SK-N-SH treated with all-trans-retinoic acid at 6 μM for 48 hours (cell line): Measurements from ENCODE around the gene PPP1R14D.

ENCODE experiments used
- ATAC-seq: fragments of 200-7000 bp; cut with Tn5 transposase; 3 replicates; pipeline ENCODE4 v1.9.1; 2020; ENCODE audit warnings: mild to moderate bottlenecking, moderate library complexity
- ARNTL ChIP-seq: fragments of 450-650 bp; formaldehyde crosslinking; IDR thresholded peaks from 2 replicates; pipeline ENCODE4 v1.5.0; 2020; ENCODE audit warnings: low read depth, mild to moderate bottlenecking, moderate library complexity, borderline replicate concordance
- BACH2 ChIP-seq: fragments of 250-450 bp; sonication (Bioruptor Pico); IDR thresholded peaks from 2 replicates; pipeline ENCODE4 v1.9.0; 2021; ENCODE audit warnings: mild to moderate bottlenecking, borderline replicate concordance
- CSDC2 ChIP-seq: fragments of 250-450 bp; sonication (Bioruptor Pico); IDR thresholded peaks from 2 replicates; pipeline ENCODE4 v1.5.0; 2020; ENCODE audit warnings: mild to moderate bottlenecking, moderate library complexity
- GLIS3 ChIP-seq: fragments of 250-450 bp; sonication (Bioruptor Pico); IDR thresholded peaks from 2 replicates; pipeline ENCODE4 v1.5.0; 2020; ENCODE audit warnings: mild to moderate bottlenecking, moderate library complexity
- OSR1 ChIP-seq: fragments of 250-450 bp; sonication (Bioruptor Pico); IDR thresholded peaks from 2 replicates; pipeline ENCODE4 v1.8.0; 2022; ENCODE audit warnings: moderate library complexity, mild to moderate bottlenecking, inconsistent platforms
- PPARA ChIP-seq: fragments of 250-450 bp; sonication (Bioruptor Pico); IDR thresholded peaks from 2 replicates; pipeline ENCODE4 v1.5.0; 2020; ENCODE audit warnings: mild to moderate bottlenecking, borderline replicate concordance
- RARB ChIP-seq: fragments of 250-450 bp; sonication (Bioruptor Pico); IDR thresholded peaks from 2 replicates; pipeline ENCODE4 v1.8.0; 2021; ENCODE audit warnings: mild to moderate bottlenecking, moderate library complexity
- SNAI2 ChIP-seq: fragments of 250-450 bp; sonication (Bioruptor Pico); IDR thresholded peaks from 2 replicates; pipeline ENCODE4 v1.5.0; 2020; ENCODE audit warnings: mild to moderate bottlenecking, moderate library complexity
- TCF4 ChIP-seq: fragments of 250-450 bp; sonication (Bioruptor Pico); IDR thresholded peaks from 2 replicates; pipeline ENCODE4 v1.8.0; 2021; ENCODE audit warnings: mild to moderate bottlenecking, moderate library complexity, borderline replicate concordance
- TOX ChIP-seq: fragments of 250-450 bp; sonication (Bioruptor Pico); IDR thresholded peaks from 2 replicates; pipeline ENCODE4 v1.8.0; 2021; ENCODE audit warnings: mild to moderate bottlenecking, moderate library complexity, borderline replicate concordance
- ZC3H10 ChIP-seq: fragments of 250-450 bp; sonication (Bioruptor Pico); IDR thresholded peaks from 2 replicates; pipeline ENCODE4 v1.5.1; 2021; ENCODE audit warnings: mild to moderate bottlenecking, moderate library complexity
- ZFP3 ChIP-seq: fragments of 250-450 bp; sonication (Bioruptor Pico); IDR thresholded peaks from 2 replicates; pipeline ENCODE4 v1.5.0; 2020; ENCODE audit warnings: mild to moderate bottlenecking, moderate library complexity
- ZFP30 ChIP-seq: fragments of 450-650 bp; formaldehyde crosslinking; IDR thresholded peaks from 2 replicates; pipeline ENCODE4 v1.5.0; 2022; ENCODE audit warnings: mild to moderate bottlenecking, moderate library complexity
- ZNF565 ChIP-seq: fragments of 450-650 bp; formaldehyde crosslinking; conservative IDR thresholded peaks from 2 replicates; pipeline ENCODE4 v1.5.0; 2020; ENCODE audit warnings: low read depth, mild to moderate bottlenecking, moderate library complexity
- ZNF70 ChIP-seq: fragments of 450-650 bp; formaldehyde crosslinking; IDR thresholded peaks from 2 replicates; pipeline ENCODE4 v1.5.0; 2020; ENCODE audit warnings: mild to moderate bottlenecking, moderate library complexity
- ZNF8 ChIP-seq: fragments of 450-650 bp; formaldehyde crosslinking; IDR thresholded peaks from 2 replicates; pipeline ENCODE4 v1.5.0; 2020; ENCODE audit warnings: mild to moderate bottlenecking, moderate library complexity
- TF ChIP-seq, protein P1 (sequence below): fragments of 250-450 bp; sonication (Bioruptor Pico); IDR thresholded peaks from 2 replicates; pipeline ENCODE4 v1.8.0; 2021; ENCODE audit warnings: low read depth, mild to moderate bottlenecking, moderate library complexity, borderline replicate concordance
- TF ChIP-seq, protein P2 (sequence below): fragments of 250-450 bp; sonication (Bioruptor Pico); IDR thresholded peaks from 2 replicates; pipeline ENCODE4 v1.5.0; 2020; ENCODE audit warnings: mild to moderate bottlenecking, moderate library complexity
- TF ChIP-seq, protein P3 (sequence below): fragments of 250-450 bp; sonication (Bioruptor Pico); IDR thresholded peaks from 2 replicates; pipeline ENCODE4 v1.8.0; 2020; ENCODE audit warnings: mild to moderate bottlenecking, moderate library complexity, borderline replicate concordance
- TF ChIP-seq, protein P4 (sequence below): fragments of 250-450 bp; sonication (Bioruptor Pico); IDR thresholded peaks from 2 replicates; pipeline ENCODE4 v1.5.1; 2021; ENCODE audit warnings: mild to moderate bottlenecking, moderate library complexity
- TF ChIP-seq, protein P5 (sequence below): fragments of 250-450 bp; sonication (Bioruptor Pico); IDR thresholded peaks from 2 replicates; pipeline ENCODE4 v1.5.1; 2020; ENCODE audit warnings: low read depth, mild to moderate bottlenecking, moderate library complexity

The PPP1R14D gene

DNA sequence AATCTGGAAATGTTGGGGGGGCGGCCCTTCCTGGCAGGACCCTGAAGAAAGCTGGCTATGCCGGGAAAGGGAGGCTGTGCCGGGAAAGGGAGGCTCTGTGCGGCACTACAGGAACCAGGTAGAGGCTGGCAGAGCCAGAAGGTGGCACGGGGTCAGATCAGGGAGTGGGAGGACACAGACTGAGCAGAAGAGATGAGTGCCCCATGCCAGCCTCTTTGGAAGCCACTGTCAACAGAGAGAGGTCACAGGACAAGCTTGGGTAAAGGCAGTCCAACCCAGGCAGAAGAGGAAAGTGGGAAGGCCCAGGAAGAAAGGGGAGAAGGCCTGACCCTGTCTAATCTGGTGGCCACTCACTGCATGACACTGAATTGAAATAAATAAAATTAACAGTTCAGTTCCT lies 57.3 kb downstream of the PPP1R14D start (continued):
- TF ChIP-seq, protein P1, sequence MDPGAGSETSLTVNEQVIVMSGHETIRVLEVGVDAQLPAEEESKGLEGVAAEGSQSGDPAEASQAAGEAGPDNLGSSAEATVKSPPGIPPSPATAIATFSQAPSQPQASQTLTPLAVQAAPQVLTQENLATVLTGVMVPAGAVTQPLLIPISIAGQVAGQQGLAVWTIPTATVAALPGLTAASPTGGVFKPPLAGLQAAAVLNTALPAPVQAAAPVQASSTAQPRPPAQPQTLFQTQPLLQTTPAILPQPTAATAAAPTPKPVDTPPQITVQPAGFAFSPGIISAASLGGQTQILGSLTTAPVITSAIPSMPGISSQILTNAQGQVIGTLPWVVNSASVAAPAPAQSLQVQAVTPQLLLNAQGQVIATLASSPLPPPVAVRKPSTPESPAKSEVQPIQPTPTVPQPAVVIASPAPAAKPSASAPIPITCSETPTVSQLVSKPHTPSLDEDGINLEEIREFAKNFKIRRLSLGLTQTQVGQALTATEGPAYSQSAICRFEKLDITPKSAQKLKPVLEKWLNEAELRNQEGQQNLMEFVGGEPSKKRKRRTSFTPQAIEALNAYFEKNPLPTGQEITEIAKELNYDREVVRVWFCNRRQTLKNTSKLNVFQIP: no peak
- no peak for TF ChIP-seq TCF4 (CRISPR knock-in tag)

DNA sequence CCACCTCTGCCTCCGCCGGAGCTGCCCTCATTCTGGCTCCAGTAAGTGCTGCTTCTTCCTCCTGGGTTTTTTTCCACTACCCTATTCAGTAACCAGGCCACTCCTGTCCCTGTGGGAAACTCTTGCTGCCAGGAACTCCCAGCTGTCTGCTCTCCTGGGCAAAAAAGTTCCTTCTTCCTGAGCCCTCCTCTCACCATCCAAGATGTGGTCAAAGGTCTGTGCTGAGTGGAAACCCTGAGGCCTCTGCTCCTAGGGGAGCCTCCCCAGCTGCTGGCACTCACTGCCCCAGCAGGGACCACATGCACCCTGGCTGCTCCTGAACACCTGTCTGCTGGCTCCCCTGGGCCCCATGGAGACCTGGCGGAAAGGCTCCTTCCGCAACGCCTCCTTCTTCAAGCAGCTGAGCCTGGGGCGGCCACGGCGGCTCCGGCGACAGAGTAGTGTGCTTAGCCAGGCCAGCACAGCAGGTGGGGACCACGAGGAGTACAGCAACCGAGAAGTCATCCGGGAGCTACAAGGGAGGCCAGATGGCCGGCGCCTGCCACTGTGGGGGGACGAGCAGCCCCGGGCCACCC lies 58.3 kb downstream of the PPP1R14D start:
- TF ChIP-seq, protein P2, sequence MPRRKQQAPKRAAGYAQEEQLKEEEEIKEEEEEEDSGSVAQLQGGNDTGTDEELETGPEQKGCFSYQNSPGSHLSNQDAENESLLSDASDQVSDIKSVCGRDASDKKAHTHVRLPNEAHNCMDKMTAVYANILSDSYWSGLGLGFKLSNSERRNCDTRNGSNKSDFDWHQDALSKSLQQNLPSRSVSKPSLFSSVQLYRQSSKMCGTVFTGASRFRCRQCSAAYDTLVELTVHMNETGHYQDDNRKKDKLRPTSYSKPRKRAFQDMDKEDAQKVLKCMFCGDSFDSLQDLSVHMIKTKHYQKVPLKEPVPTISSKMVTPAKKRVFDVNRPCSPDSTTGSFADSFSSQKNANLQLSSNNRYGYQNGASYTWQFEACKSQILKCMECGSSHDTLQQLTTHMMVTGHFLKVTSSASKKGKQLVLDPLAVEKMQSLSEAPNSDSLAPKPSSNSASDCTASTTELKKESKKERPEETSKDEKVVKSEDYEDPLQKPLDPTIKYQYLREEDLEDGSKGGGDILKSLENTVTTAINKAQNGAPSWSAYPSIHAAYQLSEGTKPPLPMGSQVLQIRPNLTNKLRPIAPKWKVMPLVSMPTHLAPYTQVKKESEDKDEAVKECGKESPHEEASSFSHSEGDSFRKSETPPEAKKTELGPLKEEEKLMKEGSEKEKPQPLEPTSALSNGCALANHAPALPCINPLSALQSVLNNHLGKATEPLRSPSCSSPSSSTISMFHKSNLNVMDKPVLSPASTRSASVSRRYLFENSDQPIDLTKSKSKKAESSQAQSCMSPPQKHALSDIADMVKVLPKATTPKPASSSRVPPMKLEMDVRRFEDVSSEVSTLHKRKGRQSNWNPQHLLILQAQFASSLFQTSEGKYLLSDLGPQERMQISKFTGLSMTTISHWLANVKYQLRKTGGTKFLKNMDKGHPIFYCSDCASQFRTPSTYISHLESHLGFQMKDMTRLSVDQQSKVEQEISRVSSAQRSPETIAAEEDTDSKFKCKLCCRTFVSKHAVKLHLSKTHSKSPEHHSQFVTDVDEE (CRISPR knock-in tag): no peak
- TF ChIP-seq ARNTL (no peak), PPARA (CRISPR knock-in tag) (no peak), TCF4 (CRISPR knock-in tag) (no peak), ZNF565 (CRISPR knock-in tag) (no peak), ZFP3 (CRISPR knock-in tag) (no peak), BACH2 (CRISPR knock-in tag) (no peak), SNAI2 (no peak), TOX (CRISPR knock-in tag) (no peak), ZC3H10 (CRISPR knock-in tag) (no peak), ZNF8 (CRISPR knock-in tag) (no peak), OSR1 (CRISPR knock-in tag) (no peak), ZNF70 (CRISPR knock-in tag) (no peak), CSDC2 (CRISPR knock-in tag) (no peak), RARB (CRISPR knock-in tag) (no peak)
- TF ChIP-seq, protein P3, sequence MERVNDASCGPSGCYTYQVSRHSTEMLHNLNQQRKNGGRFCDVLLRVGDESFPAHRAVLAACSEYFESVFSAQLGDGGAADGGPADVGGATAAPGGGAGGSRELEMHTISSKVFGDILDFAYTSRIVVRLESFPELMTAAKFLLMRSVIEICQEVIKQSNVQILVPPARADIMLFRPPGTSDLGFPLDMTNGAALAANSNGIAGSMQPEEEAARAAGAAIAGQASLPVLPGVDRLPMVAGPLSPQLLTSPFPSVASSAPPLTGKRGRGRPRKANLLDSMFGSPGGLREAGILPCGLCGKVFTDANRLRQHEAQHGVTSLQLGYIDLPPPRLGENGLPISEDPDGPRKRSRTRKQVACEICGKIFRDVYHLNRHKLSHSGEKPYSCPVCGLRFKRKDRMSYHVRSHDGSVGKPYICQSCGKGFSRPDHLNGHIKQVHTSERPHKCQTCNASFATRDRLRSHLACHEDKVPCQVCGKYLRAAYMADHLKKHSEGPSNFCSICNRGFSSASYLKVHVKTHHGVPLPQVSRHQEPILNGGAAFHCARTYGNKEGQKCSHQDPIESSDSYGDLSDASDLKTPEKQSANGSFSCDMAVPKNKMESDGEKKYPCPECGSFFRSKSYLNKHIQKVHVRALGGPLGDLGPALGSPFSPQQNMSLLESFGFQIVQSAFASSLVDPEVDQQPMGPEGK: no peak
- TF ChIP-seq, protein P4, sequence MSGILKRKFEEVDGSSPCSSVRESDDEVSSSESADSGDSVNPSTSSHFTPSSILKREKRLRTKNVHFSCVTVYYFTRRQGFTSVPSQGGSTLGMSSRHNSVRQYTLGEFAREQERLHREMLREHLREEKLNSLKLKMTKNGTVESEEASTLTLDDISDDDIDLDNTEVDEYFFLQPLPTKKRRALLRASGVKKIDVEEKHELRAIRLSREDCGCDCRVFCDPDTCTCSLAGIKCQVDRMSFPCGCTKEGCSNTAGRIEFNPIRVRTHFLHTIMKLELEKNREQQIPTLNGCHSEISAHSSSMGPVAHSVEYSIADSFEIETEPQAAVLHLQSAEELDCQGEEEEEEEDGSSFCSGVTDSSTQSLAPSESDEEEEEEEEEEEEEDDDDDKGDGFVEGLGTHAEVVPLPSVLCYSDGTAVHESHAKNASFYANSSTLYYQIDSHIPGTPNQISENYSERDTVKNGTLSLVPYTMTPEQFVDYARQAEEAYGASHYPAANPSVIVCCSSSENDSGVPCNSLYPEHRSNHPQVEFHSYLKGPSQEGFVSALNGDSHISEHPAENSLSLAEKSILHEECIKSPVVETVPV: no peak
- TF ChIP-seq, protein P5, sequence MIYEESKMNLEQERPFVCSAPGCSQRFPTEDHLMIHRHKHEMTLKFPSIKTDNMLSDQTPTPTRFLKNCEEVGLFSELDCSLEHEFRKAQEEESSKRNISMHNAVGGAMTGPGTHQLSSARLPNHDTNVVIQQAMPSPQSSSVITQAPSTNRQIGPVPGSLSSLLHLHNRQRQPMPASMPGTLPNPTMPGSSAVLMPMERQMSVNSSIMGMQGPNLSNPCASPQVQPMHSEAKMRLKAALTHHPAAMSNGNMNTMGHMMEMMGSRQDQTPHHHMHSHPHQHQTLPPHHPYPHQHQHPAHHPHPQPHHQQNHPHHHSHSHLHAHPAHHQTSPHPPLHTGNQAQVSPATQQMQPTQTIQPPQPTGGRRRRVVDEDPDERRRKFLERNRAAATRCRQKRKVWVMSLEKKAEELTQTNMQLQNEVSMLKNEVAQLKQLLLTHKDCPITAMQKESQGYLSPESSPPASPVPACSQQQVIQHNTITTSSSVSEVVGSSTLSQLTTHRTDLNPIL (CRISPR knock-in tag): no peak
- no peak for ATAC-seq

DNA sequence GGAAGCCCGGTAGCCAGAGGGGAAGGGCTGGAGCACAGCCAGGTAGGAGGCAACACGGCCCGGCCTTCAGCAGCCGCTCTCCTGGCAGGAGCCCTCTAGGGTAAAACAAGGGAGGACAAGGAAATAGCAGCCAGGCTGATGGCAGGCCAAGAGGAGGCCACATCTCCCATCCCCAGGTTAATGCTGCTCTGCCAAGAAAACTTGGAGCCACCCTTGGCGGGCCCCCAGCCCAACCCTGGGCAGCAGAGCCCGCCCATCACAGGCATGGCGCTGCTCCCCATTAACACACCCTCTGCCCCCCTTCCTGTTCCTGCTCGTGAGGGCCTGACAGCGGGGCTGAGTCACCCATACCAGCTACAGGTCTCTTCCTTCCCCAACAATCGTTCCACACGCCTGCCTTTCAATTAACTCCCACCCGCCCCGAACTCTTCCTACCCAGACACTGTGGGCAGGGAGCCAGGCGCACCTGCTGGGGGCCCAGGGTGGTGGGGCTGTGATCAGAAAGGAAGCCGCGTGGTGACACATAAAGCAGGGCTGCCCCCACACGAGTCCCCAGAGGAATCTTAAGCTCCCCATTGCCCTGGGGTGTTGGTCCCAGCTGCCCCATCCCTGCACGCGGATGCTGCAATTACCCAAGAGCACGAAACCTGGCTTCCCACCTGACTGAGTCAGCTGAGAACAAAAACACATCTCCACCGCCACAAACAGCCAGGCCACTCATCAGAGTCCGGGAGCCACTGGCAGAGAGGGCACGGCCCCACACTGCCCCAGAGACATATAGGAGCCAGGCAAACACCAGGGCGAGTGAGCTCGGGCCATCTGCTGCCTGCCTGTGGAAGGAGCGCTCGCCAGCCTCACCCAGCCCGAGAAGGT lies 59.0 kb downstream of the PPP1R14D start, which contains the start of gene C15orf62:
C15orf62 (plus strand) TSS at position 707 of the 873 bp plus-strand sequence. CDS start 516 bp downstream, outside the sequence.
- ATAC-seq: peak; percentile 73

More for the DNA sequence above, 59.0 kb downstream of the PPP1R14D start, which contains the start of gene C15orf62:
- no peak for TF ChIP-seq CSDC2 (CRISPR knock-in tag)
- no peak for TF ChIP-seq GLIS3 (CRISPR knock-in tag)
- TF ChIP-seq, protein P3: no peak
- TF ChIP-seq ZNF565 (CRISPR knock-in tag): no peak
- TF ChIP-seq PPARA (CRISPR knock-in tag): no peak
- TF ChIP-seq ZNF8 (CRISPR knock-in tag): no peak
- no peak for TF ChIP-seq TOX (CRISPR knock-in tag)
- no peak for TF ChIP-seq ZFP30 (CRISPR knock-in tag)
- TF ChIP-seq ARNTL: no peak
- TF ChIP-seq, protein P4: no peak
